Measurements from ENCODE around the gene PRDM8.
A peak's percentile ranks its signal among the peaks of the same experiment; 100 is the strongest.

Gene PRDM8

DNA sequence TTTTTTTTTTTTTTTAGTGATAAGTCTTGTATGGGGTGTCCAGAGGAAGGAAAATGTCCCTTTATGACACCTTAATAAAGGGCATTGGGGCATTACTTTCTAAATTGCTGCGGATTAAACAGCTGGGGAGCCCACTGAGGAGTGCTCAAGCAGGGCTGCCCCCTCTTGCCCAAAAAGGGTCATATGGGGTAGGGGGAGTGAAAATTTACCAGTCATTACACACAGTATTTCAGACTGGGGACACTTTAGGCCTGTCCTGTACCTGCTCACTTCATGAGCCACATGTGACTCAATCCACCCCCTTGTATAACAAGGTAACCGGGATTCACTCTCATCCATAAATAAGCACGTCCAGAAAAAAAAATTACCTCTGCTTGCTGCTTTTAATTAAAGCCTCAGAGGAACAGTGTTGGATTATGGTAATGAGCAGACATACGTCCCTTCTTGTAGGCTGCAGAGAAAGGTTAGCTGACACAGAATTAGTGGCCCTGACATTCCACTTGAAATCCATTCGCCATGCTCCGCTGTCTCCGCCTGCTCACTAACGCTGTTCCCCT, 1.8 kb downstream of the PRDM8 start:
- H3K4me3 ChIP-seq (replicated peaks in 1 of 2; ENCODE audit: low read depth in 2 of 2, low read length in 2 of 2) = no peak overlapping the region
- no peak for DNase-seq (ENCODE audit: low read depth in 2 of 2)
- TF ChIP-seq, protein P1, sequence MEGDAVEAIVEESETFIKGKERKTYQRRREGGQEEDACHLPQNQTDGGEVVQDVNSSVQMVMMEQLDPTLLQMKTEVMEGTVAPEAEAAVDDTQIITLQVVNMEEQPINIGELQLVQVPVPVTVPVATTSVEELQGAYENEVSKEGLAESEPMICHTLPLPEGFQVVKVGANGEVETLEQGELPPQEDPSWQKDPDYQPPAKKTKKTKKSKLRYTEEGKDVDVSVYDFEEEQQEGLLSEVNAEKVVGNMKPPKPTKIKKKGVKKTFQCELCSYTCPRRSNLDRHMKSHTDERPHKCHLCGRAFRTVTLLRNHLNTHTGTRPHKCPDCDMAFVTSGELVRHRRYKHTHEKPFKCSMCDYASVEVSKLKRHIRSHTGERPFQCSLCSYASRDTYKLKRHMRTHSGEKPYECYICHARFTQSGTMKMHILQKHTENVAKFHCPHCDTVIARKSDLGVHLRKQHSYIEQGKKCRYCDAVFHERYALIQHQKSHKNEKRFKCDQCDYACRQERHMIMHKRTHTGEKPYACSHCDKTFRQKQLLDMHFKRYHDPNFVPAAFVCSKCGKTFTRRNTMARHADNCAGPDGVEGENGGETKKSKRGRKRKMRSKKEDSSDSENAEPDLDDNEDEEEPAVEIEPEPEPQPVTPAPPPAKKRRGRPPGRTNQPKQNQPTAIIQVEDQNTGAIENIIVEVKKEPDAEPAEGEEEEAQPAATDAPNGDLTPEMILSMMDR (IDR thresholded peaks at IDR 0.05; ENCODE audit: low read depth, low read length) = no peak

DNA sequence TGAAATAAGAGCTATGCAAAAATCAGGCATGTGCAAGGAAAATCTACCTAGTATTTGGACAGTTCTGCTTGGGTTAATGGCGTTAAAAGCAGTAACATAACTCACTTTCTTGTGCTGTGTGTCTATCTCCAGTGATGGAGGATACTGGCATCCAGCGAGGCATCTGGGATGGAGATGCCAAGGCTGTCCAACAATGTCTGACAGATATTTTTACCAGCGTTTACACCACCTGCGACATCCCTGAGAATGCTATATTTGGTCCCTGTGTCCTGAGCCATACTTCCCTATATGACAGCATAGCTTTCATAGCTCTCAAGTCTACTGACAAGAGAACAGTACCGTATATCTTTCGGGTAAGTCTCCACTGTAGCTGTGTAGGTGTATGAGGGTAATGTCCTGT, 2.6 kb downstream of the PRDM8 start:
- no peak for DNase-seq (ENCODE audit: low read depth in 2 of 2)
- TF ChIP-seq, protein P1 (IDR thresholded peaks at IDR 0.05; ENCODE audit: low read depth, low read length) = no peak
- no peak overlapping the region for H3K4me3 ChIP-seq (replicated peaks in 1 of 2; ENCODE audit: low read depth in 2 of 2, low read length in 2 of 2)

DNA sequence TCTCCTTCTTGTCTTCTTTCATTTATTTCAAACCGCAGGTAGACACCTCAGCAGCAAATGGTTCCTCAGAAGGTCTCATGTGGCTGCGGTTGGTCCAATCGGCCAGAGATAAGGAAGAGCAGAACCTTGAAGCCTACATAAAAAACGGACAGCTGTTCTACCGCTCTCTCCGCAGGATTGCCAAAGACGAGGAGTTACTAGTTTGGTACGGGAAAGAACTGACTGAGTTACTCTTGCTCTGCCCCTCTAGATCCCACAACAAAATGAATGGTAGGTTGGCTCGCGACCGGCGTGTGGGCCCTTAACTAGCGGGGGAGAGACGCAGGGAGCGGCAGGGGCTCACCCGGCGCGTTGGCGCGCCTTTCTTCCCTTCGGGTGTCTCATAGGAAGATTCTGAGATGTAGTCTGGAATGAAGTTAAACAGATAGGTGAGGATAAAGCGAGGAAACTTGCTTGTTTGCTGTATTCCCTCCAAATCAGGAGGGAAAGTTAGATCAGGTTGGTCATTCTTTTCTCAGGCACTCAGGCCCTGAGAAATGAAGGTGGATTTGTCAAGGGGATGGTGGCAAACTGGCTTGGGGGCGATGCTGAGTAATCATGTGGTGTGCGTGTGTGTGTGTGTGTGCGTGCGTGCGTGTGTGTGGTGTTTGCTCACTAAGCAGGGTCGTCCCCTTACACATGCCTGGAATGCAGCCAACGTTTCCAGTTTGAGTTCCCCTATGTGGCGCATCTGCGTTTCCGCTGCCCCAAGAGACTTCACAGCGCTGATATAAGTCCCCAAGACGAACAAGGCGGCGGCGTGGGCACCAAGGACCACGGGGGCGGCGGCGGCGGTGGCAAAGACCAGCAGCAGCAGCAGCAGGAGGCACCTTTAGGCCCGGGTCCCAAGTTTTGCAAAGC, 4.2 kb downstream of the PRDM8 start:
- TF ChIP-seq, protein P1 (IDR thresholded peaks at IDR 0.05; ENCODE audit: low read depth, low read length) = no peak
- peak; percentile 35 to 55 for DNase-seq (ENCODE audit: low read depth in 2 of 2)
- H3K4me3 ChIP-seq (replicated peaks in 1 of 2; ENCODE audit: low read depth in 2 of 2, low read length in 2 of 2) = peak overlapping the region; percentile 54 to 65

DNA sequence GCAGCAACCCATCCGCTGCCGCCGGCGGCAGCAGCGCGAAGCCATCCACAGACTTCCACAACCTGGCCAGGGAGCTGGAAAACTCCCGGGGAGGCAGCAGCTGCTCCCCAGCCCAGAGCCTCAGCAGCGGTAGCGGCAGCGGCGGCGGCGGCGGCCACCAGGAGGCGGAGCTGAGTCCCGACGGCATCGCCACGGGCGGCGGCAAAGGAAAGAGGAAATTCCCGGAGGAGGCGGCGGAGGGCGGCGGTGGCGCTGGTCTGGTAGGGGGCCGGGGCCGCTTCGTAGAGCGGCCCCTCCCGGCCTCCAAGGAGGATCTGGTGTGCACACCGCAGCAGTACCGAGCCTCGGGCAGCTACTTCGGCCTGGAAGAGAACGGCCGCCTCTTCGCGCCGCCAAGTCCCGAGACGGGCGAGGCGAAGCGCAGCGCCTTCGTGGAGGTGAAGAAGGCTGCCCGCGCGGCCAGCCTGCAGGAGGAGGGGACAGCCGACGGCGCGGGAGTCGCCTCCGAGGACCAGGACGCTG, 4.9 kb downstream of the PRDM8 start:
- TF ChIP-seq, protein P1 (IDR thresholded peaks at IDR 0.05; ENCODE audit: low read depth, low read length) = peak; percentile 45
- peak overlapping the region; percentile 54 to 65 for H3K4me3 ChIP-seq (replicated peaks in 1 of 2; ENCODE audit: low read depth in 2 of 2, low read length in 2 of 2)
- peak; percentile 74 to 80 for DNase-seq (ENCODE audit: low read depth in 2 of 2)

DNA sequence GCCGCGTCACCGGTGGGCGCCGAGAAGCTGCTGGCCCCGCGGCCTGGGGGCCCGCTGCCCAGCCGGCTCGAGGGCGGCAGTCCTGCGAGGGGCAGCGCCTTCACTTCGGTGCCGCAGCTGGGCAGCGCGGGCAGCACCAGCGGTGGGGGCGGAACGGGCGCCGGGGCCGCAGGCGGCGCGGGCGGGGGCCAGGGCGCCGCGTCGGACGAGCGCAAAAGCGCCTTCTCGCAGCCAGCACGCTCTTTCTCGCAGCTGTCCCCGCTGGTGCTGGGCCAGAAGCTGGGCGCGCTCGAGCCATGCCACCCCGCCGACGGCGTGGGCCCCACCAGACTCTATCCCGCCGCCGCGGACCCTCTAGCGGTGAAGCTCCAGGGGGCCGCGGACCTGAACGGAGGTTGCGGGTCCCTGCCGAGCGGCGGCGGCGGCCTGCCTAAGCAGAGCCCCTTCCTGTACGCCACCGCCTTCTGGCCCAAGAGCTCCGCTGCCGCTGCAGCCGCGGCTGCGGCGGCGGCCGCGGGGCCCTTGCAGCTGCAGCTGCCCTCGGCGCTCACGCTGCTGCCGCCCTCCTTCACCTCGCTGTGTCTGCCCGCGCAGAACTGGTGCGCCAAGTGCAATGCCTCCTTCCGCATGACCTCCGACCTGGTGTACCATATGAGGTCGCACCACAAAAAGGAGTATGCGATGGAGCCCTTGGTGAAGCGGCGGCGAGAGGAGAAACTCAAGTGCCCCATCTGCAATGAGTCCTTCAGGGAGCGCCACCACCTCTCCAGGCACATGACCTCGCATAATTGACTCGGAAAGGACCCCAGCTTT, 5.6 kb downstream of the PRDM8 start:
- TF ChIP-seq, protein P1 (IDR thresholded peaks at IDR 0.05; ENCODE audit: low read depth, low read length) = no peak
- peak overlapping the region; percentile 39 to 65 for H3K4me3 ChIP-seq (replicated peaks in 1 of 2; ENCODE audit: low read depth in 2 of 2, low read length in 2 of 2)
- peak; percentile 20 to 36 for DNase-seq (ENCODE audit: low read depth in 2 of 2)

DNA sequence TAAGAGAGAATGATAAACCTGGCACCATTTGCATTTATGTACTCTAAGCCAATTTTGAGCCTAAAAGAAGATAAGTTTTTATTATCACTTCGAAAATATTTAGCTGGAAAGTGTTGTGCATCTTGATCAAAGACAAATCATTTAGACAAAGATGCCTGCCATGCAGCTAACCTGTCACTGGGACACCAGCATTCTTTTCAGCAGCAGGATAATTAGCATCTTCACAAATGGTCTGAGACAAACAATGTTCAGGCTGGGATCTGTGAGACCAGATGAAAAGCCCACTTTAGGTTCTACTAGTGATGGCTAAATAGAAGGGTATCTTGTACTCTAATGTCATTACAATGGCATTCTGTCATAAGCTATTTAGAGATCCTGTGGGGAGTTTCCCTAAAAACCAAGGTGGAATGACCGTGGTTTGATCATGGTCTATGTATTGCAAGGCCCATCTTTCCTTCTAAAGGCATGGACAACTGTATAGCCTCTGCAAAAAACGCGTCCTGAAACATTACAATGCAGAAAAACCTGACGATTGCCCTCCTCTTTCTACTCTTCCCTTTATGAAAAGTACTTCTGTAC, 7.2 kb downstream of the PRDM8 start:
- TF ChIP-seq, protein P1 (IDR thresholded peaks at IDR 0.05; ENCODE audit: low read depth, low read length) = no peak
- DNase-seq (ENCODE audit: low read depth in 2 of 2) = no peak
- no peak overlapping the region for H3K4me3 ChIP-seq (replicated peaks in 1 of 2; ENCODE audit: low read depth in 2 of 2, low read length in 2 of 2)
